Measurements from ENCODE around the gene PROK2. TPM values are rescaled to one million over a fixed set of nuclear protein-coding genes. Genes with fewer than 3 reads are reported as not detected.

PROK2 gene, protein sequence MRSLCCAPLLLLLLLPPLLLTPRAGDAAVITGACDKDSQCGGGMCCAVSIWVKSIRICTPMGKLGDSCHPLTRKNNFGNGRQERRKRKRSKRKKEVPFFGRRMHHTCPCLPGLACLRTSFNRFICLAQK
- total RNA-seq (2014; rRNA removed; shearing (Covaris generic)) = 0.07 TPM in 1 of 2 replicates, not detected in the other
- polyA plus RNA-seq (2014; cell fraction: nucleus; rRNA removed) = 0.79 and 0.96 TPM in 2 replicates

DNA sequence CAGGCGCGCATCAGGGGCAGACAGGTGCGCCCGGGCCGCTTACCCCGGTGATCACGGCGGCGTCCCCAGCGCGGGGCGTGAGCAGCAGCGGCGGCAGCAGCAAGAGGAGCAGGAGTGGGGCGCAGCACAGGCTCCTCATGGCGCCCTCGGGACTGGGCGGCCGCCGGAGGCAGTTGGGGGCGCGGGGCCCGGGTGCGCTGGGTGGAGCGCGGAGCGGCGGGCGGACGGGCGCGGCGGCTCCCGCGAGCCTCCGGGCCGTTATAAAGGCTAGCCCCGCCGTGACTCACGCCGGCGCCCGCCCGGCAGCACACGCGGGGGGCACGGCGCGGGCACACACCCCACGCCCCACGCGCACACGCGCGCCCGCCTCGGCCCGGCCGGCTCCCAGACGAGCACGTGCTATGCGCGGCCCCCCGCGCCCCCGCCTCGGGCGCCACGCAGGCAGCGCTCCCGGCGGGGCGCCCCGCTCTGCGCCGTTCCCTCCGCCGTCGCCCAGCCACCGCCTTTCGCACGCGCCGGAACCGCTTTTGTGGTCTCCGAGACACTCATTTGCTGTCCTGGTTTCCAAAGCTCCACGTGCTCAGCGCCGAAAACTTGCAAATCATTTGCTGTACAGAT, at the start of gene PROK2:
Gene PROK2 (minus strand): TSS at position 235 of the 618 bp plus-strand sequence. CDS start 96 bp downstream, at position 139.
- no peak for DNase-seq (ENCODE audit: extremely low read depth, low read depth)

DNA sequence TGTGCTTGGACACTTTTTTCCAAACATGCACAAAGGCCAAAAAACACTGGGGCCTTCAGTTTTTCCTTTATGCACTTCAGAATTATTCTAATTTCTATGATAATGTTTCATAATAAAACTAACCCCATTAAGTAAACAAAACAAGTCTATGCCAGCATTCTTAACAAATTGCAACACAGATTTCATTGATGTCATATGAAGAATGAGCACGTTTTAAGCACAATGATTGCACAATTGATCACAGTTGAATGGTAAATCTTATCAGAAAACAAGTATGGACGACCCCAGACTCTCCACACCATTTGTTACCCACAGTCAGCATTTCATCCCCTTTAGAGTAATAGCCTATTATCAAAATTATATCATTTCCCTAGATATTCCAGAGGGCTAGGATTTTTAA, 46.7 kb upstream of the PROK2 start:
- no peak for DNase-seq (ENCODE audit: extremely low read depth, low read depth)

DNA sequence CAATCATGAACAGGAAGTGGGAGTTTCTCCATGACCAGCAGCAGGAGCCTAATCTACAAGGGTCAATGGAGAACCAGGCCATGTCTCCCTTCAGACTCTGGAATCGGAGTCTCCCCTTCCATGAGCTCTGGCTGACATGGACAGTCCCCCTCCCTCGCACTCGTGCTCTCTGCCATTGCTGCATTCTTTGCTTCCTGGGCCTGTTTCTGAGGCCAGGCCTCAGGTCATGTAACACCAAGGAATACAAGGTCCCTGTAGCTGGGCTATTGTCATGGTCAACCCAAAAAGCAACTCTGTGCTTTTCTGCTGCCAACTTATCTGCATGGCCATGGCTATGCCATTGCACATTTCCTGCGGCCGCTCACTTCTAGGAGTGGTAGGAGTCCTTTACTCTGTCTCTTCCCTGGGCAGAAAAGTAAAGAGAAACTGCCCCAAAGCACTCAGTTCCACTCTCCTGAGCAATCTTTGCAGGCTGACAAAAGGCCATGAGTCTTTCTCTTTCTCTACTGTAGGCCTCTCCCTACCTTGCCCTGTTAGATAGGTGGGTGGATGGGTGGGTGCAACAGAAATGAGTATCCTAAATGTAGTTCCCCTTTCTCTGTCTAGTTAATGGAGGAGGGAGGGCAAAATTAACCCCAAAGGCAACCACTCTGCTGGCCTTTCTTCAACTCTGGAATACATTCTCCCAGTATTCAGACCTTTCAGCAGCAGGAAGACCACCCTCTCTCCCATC, 40.8 kb upstream of the PROK2 start:
- DNase-seq (ENCODE audit: extremely low read depth, low read depth) = no peak

DNA sequence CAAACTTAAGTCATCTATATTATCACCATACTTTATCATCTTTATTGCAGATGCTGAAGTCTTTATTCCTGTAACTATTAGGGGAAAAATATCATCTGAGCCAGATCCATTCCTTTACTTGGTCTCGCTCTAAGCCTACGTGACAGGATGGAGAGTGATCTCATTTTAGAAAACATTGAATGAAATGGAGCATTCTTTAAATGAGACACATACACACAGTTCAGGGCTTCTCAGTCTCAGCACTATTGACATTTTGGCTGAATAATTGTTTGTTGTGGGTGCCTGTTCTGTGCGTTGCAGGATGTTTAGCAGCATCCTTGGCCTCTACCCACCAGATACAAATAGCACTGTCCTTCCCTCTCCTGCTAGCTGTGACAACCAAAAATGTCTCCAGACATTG, 36.2 kb upstream of the PROK2 start:
- DNase-seq (ENCODE audit: extremely low read depth, low read depth) = no peak

DNA sequence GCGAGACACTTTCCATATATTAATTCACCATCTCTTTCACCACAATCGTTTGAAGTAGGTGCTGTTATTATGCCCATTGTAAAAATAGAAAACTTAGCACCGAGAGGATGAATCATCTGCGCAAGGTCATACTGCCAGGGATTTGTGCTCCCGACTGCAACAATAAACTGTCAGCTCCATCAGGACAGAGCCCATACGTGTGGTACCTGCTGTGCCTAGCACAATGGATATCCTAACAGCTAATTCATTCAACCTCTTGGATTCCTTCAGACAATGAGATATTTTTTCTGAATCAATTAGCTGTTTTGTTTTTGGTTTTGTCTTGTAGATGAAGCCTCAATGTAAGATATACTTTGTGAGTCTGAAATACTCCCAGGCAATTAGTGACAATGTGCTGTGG, 32.3 kb upstream of the PROK2 start:
- DNase-seq (ENCODE audit: extremely low read depth, low read depth) = no peak

DNA sequence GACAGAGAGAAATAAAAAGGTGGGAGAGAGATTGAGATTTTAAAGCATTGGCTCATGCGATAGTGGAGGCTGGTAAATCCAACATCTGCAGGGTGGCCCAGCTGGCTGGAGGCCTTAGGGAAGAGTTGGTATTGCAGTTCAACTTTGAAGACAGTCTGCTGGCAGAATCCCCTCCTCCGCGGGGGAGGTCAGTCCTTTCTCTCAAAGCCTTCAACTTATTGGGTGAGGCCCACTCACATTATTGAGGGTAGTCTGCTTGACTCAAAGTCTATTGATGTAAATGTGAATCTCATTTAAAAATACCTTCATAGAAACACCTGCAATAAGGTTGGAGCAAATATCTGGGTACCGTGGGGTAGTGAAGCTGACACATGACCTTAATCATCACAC, 31.8 kb upstream of the PROK2 start:
- DNase-seq (ENCODE audit: extremely low read depth, low read depth) = no peak

DNA sequence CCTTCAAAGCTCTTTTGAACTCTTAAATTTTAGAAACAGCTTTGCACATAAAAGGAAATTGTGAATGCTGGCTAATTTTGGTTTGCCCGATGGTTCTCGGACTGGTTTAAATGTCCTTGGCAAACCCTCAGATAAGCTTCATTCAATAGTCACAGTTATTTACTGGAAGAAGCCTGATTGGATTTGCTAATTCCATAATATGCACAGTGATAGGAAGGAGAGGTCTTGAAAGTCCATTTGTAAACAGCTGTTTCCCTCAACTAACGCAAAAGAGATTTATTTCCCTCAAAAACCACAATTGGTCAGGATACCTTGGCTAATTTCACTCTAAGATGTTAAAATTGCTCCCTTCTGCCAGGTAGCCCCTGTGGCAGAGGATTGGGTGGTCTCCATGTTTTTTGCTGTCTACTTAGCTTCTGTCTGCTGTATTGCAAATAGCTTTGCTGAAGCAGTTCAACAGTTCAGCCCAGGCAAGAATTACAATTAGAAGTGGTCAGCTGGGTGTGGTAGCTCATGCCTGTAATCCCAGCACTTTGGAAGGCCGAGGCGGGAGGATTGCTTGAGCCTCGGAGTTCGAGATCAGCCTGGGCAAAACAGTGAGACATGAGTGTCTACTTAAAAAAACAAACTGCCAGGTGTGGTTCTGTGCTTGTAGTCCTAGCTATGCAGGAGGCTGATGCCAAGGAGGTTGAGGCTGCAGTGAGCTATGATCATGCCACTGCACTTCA, 30.6 kb upstream of the PROK2 start:
- DNase-seq (ENCODE audit: extremely low read depth, low read depth) = no peak

DNA sequence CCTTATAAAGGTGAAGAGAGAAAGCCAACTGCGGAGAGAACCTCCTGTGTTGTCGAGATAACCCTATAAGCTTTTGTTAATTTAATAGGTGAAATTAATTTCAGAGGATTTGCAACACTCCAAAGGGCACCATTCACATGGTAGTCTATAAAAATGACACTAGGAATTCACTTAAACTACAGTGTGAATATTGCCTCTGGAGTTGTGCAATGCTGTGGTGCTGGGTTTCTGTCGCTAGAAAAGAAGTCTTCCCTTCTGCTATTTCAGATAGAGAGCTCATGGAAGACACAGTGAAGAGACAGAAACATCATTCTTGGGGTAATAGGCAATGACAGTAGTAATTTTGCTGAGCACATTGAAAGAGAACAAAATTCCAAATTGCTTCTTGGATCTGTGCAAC, 28.8 kb upstream of the PROK2 start:
- DNase-seq (ENCODE audit: extremely low read depth, low read depth) = no peak

DNA sequence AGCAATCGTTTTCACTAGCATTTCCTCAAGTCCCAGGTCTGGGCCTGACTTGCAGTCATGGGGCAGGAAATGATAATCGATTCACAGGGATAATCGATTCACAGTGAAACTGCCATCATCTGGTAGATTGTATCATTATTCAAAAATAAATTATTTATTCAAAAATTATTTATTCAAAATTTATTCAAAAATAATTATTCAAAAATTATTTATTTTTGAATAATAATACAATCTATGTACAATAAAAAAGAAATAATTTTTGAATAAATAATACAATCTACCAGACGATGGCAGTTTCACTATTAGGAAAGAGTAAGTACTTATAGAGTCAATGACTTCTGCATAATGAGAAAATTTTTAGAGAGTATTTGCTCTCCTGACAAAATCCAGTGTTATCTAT, 28.1 kb upstream of the PROK2 start:
- DNase-seq (ENCODE audit: extremely low read depth, low read depth) = no peak

DNA sequence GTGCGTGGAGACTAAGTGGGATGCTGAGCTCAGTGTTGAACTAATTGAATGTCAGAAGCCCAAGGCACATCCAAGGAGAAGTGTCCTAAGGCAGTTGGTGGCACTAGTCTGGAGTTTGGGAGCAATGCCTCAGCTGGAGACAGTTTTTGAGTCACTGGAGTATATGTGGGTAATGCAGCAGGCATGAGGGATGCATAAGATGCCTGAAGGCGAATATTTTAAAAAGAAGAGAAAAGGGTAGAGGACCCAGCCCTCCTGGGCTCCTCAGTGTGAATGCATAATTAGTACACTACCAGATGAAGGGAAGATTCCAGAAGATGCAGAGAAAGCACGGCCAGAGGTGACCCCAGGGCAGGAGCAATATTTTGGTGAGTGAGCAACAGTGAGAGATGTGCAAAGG, 25.1 kb upstream of the PROK2 start:
- no peak for DNase-seq (ENCODE audit: extremely low read depth, low read depth)

DNA sequence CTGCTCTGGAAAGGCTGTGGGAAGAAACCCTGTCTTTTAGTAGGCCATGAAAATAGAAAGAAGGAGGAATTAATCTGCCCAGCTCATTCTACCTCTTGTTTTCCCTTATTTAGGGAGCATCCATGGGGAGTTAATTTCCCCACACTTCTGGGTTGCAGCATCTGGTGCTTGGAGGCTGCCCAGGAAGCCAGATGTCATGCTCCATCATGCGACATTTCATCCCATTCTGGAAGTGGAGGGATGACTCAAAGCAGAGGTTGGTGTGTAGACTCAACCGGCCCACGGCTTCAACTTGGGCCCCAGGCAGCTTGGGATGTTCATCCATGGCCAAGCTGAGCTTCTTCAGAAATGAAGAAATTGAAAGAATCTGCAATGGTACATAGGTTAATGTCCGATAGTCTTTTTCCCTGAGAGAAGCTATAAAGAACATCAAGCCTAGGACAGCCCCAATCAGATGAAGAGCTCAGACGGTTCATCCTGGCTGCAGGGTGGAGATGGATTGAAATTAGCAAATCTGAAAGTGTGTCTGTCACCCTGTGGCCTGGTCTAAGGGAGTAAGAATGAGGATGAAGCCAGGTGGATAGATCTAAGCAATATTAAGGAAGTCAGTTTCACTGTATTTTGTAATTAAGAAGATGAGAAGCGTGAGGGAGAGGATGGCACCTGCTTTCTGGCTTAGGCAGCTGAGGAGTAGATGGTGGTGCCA, 24.5 kb upstream of the PROK2 start:
- DNase-seq (ENCODE audit: extremely low read depth, low read depth) = no peak

DNA sequence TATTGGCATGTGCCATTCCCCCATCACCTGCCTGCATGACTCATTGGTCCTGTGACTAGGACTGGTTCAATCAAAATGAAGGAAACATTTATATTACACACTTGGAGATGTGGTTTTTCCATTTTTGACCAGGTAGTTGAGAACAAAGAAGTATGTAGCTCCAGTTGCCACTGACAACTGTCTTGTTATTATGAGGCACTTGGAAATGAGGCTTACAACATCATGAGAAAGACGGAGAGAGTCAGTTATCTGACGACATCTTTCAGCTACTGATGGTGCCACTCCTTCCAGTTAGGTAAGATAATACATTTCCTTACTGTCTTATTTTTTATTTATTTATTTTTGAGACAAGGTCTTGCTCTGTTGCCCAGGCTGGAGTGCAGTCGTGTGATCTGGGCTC, 21.8 kb upstream of the PROK2 start:
- DNase-seq (ENCODE audit: extremely low read depth, low read depth) = no peak

DNA sequence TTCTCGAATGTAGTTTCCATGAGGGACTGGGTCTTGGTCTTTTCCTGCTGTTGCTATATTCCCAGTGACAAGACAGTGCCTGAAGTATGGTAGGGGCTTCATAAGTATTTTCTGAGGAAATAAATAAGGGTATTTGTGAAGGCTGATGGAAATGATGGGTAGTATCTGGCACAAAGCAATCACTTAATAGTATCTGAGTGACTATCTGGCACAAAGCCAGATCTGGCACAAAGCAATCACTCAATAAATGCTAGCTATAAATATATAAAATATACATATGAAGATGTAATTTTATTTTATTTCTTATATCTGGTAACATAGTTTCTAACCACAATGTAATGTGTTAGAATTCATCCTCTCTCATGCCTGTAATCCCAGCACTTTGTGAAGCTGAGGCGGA, 20.7 kb upstream of the PROK2 start:
- DNase-seq (ENCODE audit: extremely low read depth, low read depth) = no peak

DNA sequence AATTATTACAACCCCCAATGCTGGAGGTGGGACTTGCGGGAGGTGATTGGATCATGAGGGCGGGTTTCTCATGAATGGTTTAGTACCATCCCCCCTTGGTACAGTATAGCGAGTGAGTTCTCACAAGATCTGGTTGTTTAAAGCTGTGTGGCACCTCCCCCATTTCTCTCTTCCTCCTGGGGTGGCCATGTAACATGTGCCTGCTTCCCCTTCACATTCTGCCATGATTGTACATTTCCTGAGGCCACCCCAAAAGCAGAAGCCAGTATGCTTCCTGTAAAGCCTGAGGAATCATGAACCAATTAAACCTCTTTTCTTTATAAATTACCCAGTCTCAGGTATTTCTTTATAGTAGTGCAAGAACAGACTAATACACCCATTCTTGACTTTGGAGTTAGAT, 20.3 kb upstream of the PROK2 start:
- no peak for DNase-seq (ENCODE audit: extremely low read depth, low read depth)

DNA sequence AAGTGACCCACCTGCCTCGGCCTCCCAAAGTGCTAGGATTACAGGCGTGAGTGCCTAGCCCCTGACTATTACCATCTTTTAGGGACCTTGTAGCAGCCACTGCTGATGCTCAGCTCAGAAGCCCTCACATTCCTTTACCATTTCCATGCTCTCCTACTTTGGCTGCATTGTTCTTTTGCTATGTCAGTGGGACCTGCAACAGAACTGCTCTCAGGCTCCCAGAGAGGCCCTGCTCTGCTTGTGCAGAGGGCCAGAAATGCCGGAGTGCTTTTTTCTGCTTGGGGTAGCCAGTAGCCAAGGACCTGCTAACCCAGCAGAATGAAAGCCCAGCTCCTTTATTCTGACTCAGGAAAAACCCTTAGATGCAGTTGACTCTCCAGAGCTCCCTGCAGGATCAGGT, 18.3 kb upstream of the PROK2 start:
- DNase-seq (ENCODE audit: extremely low read depth, low read depth) = no peak

DNA sequence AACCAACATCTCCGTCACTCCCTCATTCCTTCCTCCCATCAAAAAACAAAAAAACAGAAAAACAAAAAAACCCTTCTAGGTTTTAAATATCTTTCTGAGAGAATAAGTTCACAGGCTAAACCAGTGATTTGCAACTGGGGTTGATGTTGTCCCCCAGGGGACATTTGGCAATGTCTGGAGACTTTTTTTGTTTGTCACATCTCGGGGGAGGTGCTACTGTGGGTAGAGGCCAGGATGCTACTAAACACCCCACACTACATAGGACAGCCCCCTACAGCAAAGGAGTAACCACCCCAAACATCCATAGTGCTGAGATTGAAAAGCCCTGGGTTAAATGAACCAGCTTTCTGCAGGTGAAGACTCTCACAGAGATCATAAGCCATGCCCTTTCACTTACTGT, 17.0 kb upstream of the PROK2 start:
- DNase-seq (ENCODE audit: extremely low read depth, low read depth) = no peak

DNA sequence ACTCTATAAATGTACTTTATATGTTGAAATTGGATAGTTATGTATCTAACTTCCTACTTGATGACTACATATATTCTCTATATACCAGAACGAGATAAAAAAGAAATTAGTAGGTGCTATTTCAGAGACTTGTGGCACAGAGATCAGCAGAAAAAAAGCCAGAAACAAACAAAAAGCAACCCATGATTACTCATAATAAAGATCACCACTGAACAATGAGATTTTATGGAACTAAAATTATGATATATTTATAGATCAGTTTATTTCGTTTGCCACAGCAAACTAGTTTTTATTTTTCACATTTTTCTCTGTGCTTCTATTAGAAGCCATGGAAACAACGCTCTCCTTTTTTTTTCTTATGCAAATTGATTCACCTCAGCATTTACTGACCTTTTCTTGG, 15.1 kb upstream of the PROK2 start:
- no peak for DNase-seq (ENCODE audit: extremely low read depth, low read depth)

DNA sequence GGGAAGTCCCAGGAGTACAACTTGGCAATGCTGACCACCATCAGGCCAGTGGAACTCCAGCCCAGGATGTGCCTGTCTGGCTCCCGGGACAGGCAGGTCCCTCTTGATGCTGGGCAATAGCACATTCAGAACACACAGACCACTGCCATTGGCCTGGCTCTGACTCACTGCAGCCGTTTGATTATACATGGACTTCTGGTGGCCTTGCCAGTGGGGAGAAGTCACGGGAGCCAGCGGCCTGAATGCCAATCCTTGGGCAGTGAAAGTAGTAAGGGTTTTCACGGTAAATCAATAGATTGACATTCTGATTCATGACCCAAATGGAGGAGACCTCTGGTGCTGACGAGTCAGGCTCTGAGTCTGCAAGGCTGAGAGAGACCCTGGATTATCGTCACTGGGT, 12.5 kb upstream of the PROK2 start:
- DNase-seq (ENCODE audit: extremely low read depth, low read depth) = no peak

DNA sequence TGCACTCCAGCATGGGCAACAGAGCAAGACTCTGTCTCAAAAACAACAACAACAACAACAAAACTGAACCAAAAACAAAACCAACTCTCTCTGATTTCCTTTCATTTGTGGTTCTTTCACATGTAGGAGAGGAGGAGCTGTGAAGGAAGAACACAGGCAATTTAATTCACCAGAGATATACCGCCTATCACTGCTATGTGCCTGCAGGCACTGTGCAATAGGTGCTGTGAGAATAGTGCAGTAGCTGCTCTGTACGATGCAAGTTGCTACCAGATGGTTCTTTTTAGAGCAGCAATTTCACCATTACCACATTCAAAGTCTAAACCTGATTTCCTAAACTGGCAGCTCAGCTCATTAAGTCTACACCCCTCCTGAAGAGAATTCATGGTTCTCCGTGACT, 11.3 kb upstream of the PROK2 start:
- no peak for DNase-seq (ENCODE audit: extremely low read depth, low read depth)

DNA sequence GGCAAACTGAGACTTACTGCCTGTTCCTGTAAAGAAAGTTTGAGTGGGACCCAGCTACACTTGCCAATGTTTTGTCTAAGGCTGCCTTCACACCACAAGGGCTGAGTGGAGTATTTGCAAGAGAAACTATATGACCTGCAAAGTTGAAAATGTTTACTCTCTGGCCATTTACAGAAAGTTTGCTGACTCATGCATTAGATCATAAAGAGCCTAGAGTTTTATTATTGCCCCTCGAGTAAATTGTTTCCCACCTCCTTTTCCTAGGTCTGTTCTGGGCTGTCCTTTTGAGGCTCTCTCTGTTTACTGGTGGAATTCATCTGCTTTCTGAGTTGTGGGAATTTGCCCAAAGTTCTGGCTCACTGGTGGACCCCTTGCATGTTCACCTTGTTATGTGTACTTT, 6.7 kb upstream of the PROK2 start:
- no peak for DNase-seq (ENCODE audit: extremely low read depth, low read depth)

DNA sequence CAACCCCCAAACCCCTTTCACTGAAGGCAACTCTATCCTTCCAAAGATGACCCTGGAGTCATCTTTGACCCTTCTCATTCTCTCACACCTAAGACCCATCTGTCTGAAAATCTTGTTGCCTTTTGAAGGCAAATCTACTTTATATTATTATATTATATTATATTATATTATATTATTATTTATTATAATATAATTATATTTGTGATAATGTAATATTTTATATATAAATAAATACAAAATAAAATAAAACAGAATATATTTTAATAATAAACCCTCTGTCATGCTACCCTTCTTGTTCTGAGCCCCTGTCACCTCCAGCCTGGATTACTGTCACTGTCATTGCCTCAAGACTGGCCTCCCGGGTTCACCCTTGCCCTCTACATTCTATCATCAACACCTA, 5.0 kb upstream of the PROK2 start:
- no peak for DNase-seq (ENCODE audit: extremely low read depth, low read depth)
